HG03060 (cell line): ENCODE results near the gene ARL10.

Experiments used
- ATAC-seq: cut with Tn5 transposase; IDR thresholded peaks from one replicate; pipeline ENCODE4 v1.9.1; 2021; ENCODE audit warnings: low read depth, moderate number of reproducible peaks; ENCODE audit not compliant: unreplicated experiment

ARL10 gene, protein sequence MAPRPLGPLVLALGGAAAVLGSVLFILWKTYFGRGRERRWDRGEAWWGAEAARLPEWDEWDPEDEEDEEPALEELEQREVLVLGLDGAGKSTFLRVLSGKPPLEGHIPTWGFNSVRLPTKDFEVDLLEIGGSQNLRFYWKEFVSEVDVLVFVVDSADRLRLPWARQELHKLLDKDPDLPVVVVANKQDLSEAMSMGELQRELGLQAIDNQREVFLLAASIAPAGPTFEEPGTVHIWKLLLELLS

DNA sequence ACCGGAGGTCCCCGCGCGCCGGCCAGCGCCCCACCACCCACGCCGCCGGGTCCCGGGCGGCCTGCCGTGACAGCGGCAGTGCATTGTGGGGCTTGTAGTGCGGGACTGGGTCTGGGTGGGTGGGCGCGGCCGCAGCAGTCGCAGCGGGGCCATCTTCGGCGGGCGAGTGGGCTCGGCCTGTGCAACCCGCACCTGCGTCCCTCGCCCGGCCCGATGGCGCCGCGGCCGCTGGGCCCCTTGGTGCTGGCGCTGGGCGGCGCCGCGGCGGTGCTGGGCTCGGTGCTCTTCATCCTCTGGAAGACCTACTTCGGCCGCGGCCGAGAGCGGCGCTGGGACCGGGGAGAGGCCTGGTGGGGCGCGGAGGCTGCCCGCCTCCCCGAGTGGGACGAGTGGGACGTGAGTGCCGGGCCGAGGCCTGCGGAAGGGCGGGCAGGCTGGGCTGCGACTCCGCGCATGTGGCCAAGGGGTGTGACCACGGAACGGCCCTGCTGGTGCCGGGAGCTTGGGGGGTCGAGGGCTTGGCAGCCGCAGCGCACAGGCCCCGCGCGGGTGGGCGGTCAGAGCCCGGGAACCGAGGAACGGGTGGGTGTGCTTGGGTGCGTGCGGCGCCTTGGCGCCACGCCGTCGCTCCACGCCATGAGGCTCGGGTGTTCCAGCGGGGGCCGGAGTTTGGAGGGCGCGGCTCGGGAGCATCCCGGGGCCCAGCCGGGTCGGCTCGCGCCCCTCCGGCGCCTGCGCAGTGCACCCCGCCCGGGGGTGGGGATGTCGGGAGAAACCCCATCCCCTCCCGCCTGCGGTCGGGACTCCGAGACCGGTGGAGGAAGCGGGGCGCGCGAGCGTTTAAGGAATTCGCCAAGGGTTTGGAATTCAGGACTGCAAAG lies at the start of gene ARL10:
ARL10 (plus strand) TSS at position 137 of the 881 bp plus-strand sequence; CDS start at position 214, 77 bp downstream.
- no peak for ATAC-seq

DNA sequence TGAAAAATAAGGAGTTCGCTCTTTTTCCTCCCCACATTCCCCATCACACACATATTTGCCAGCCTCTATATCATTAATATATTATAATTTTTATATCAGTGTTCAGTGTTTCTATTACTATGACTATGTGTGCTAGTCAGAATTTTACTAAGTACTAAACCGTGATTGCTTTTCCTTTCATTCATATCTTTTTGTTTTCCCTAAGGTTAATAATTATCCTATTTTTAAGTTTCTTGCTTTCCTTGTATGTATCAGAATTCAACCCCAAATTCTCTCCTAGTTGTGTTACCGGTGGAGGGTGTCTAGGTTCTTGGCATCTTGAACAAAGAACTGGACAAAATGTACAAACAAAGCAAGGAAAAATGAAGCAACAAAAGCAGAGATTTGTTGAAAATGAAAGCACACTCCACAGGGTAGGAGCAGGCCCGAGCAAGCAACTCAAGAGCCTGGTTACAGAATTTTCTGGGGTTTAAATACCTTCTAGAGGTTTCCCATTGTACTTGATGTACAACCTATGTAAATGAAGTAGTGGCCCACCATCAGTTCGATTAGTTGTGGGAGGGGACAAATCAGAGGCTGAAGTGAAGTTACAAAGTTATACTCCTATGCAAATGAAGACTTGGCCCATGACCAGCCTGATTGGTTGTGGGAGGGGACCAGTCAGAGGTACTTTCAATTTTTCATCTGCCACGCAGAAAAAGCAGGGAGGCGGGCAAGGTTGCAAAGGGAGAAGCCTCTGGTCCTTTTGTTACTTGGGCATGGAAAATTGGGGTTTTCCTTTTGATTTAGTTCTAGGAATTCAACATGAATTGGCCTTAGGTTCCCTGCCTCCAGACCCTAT lies 47.5 kb upstream of the ARL10 start:
- no peak for ATAC-seq

DNA sequence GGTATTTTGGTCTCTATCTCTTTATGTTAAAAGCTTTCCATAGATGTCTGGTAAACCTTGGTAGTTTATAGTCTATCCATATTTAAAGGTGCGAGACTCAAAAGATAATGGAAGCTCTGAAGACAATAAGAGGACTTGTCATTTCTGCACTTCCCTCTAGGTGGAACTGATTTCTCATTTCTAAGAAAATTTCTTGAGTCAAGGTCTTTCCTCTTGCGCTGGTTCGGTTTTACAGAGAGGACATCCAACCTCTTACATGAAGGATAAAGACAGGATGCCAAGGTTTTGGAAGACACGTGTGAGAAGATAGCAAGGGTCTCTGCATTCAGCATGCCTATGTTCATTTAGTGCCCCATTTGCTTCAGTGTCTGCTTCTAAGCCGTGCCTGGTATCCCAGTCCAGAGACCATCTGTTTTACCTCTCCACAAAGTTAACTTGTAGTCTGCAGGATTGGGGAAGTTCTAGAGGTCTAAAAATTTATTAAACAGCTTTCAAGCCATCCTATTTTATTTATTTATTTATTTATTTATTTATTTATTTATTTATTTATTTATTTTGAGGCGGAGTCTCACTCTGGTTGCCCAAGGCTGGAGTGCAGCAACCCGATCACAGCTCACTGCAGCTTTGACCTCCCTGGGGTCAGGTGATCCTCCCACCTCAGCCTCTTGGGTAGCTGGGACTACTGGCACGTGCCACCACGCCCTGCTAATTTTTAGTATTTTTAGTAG lies 45.3 kb upstream of the ARL10 start:
- no peak for ATAC-seq

DNA sequence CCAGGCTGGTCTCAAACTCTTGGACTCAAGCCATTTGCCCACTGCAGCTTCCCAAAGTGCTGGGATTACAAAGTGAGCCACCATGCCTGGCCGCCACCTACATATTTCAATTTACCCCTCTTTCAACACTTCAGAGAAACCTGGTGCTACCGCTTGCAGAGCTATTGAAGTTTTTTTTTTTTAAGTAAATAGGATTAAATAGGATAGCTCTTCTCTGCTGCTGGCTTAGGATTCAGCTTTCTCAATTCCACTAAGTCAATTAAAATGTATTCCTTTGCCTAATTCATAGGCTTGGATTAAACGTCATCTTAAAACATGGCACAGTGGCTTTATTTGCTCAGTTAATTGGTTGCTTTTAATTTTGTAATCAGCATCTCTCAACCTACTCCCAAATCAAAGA lies 44.7 kb upstream of the ARL10 start:
- no peak for ATAC-seq

DNA sequence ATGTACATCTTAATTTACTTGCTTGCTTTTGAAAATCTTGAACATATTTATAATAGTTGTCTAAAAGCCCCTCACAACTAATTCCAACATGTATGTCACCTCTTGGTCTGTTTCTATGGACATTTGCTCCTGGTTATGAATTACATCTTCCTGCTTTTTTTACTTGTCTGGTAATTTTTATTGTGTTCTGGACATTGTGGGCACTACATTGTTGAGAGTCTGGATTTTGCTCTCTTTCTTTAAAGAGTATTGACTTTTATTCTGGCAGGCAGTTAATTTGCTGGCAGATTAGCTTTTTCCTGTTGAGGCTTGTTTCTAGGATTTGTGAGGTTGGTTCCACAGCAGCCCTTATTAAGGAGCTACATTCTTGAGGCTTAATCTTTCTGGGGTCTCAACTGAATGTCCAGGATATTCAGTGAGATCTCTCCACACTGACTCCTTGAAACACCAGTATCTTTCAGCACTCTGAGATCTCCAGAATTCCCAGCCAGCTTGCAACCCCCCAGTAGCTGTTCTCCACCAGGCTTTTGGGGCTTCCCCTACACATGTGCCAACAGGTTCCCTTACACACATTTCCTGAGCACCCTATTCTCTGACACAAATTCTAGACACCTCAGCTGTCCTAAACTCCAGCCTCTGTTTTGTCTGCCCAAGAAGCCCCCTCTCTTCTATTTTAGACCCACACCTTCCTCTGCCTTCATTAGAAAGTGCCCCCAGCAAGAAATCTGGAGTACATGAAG lies 31.1 kb upstream of the ARL10 start:
- no peak for ATAC-seq

DNA sequence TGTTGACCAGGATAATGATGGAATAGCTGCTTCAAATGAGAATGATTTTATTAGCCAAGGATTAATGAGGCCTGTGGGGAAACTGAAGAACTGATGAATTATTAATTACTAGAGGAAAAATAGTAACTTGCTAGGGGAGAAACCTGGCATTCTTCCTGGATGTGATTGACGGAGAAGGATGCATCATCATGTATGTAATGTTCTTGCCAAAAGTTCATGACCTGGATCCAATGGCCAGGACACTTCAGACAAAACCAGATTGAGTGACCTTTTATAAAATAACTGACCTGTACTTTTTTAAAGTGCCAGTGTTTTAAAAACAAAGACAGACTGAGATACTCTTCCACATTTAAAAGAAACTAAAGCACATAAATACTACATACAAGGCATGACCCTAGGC lies 27.4 kb upstream of the ARL10 start:
- no peak for ATAC-seq

DNA sequence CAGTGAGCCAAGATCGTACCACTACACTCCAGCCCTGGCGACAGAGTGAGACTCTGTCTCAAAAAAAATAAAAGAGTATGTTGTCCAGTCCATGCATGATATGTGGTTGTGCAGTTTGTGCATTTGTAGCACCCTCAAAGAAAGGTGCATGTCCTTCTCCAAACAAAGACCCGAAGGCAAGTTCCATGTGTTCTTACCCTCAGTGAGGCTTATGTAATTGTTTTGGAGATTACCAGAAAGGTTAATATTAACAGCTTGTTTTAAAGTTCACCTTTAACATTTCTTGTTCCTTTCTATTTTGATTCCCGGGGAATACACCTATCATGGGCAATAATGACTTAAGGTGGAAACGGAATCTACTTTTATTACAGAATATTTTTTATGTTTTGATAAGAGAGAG lies 26.0 kb upstream of the ARL10 start:
- no peak for ATAC-seq

DNA sequence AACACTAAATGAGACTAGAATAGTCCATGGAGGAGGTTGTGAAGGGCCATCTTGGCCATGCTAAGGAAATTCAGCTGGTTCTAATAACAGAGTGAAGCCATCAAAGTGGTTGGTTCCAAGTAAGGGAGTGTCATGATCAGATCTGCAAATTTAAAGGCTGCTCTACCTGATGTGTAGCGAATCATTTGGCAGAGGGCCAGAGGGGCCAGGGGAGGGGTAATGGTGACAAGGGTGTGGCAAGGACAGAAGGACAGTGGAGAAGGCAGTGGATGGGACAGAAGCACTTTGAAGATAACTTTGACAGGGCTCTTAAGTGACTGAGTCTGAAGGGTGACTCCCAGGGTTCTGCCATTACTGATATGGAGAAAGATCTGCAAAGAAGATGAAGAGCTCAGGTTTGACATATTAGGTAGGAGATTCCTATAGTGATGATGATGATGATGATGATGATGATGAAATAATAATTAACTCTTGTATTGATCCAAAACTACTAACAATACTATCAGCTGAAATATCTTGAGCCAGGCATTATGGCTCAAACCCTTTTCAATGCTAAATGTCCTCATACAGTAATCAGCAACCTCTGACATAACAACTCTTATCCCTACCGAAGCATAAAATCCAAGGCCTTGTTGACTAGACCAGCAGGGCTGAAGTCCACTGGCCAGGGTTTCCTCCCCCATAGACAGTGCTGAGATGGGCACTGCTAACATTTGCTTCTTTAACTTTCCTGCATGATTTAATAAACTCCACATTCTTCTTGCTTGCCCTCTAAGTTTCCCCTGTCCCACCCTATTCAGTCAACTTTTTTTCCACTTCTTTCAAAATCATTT lies 23.7 kb upstream of the ARL10 start:
- ATAC-seq, result no peak

DNA sequence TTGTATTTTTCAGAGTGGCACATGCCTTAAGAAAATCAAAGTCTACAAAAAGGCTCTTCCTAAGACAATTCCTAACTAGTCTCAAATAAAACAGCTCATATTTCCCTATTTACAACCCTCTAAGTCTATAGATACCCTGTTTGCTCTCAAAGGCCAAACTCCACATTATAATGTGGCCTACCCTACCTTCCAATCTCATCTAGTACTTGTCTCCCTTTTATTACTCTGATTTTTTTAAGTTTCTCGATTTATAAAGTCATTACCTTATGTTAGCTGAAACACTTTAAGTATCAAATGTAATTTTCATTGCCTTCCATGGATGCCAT lies 23.2 kb upstream of the ARL10 start:
- ATAC-seq, result no peak

DNA sequence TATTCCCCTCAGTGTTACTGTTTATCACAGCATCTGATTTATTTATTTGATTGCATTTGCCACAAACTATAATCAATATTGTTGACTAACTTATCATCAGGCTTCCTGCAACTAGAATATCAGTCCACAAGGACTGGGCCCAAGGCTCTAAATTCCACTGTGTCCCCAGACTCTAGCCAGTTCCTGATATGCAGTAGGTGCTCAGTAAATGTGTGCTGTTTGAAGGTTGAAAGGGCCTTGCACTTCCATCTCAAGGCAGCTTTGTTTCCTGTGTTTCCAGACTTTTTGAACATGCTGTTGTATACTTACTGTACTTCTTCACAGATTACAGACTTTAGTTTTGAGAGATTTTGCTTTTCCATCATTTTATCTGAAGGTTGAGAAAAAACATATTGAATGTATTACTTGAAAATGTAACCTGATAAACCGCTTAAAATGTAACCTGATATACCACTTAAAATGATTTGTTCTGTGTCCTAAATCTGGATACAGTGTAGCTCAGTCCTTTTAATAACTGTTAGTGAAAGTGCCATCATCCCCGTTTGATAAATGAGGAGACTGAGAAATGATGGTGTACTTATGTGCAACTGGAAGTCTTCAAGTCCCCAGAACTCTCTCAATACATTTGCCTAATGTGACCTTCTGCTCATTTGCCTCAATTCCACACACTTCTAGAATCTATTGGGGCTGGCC lies 22.4 kb upstream of the ARL10 start:
- ATAC-seq, result no peak

DNA sequence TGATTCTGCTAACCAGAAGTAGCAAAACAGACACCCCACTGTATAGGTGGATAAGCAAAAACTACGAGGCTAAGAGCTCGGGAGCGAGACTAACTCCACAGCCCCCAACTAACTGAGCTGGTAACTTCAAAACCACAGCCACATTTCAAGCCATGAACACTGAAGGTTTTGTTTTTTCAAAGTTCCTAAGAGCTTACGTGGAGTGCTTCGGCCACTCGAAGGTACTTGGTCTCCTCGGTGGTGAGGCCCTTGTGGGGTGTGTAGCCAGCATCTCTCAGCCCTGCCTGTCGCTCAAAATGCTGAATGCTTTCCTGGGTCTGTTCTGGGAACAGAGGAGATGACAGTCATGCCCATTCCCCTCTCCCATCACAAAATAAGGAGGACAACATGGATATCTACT lies 14.9 kb upstream of the ARL10 start:
- ATAC-seq, result no peak

DNA sequence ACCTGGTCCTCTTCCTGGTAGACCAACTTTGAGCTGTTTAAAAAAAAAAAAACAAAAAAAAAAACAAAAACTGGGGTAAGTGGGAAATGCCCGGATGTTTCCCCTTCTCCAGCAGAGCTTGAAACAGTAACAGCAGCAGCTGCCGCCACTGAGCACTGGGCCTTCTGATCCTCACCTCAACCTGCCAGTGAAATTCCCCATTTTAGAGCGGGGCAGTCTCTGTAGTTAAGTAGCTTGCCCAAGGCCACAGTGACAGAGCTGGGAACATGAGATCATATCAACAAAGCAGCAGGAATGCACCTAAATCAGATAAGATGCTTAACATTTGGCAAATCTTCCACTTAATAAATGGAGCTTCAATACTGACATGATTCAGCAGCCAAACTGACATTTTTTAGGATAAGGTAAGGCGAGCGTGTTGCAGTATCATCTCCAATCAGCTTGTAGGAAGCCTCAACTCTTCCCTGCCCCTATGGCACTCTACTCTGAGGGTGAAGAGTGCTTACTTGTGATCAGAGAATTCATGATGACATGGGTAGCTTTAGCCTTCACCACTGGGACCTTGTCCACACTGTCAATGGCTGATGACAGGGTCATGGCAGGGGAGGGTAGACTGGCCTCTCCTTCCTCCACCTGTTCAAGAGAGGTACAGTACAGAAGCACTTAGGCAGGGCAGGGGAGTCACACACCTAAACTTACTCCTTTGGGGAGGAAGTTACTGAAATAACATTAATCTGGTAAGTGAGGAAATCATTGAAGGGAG lies 13.0 kb upstream of the ARL10 start:
- no peak for ATAC-seq

DNA sequence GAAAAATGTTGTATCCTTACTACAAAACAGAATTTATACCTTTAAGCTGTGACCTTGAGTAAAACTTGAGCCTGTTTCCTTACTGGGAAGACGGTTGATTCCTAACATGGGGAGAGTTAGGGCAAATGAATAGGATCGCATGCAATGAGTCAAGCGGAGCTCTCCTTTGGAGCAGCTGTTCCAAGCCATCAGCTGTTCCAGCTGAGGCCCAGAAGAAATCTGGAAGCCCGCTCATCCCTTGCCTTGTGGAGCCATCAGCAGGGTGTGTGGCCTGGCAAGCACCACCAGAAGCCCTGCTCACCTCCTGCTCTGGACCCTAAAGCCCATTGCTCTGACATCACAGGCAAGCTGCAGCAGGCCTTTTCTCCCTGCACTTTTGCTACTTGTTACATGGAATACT lies 11.8 kb upstream of the ARL10 start:
- ATAC-seq, result no peak

DNA sequence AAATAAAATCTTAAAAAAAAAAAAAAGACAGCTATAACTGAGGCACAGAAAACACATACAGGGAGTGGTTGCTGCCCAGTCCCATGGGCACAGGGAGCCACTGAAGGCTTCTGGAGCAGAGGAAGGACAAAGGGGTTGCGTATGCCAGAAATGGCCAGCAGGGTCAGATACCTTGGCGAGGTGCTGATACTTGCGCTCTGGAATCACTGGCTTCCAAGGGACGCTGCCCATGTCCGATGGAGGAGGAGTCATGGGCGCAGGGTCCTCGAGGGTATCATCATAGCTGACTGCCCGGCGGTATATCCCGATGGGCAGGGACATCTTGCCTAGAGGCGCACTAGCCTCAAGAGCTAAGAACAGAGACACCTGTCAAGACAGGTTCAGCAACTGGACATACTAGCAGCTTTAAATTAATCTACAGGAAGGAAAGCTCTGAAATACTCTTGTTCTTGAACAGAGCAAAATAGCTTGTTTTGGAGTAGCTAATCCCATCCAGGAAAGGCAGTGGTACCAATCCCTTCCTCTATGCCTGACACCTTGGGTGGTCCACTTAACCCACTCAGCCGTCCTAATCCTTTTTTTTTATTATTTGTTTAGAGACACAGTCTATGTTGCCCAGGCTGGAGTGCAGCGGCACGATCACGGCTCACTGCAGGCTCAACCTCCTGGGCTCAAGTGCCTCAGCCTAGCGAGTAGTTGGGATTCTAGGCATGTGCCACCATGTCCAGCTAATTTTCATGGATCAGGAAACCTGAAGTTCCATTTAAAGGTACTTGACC lies 9.7 kb upstream of the ARL10 start:
- ATAC-seq, result no peak

DNA sequence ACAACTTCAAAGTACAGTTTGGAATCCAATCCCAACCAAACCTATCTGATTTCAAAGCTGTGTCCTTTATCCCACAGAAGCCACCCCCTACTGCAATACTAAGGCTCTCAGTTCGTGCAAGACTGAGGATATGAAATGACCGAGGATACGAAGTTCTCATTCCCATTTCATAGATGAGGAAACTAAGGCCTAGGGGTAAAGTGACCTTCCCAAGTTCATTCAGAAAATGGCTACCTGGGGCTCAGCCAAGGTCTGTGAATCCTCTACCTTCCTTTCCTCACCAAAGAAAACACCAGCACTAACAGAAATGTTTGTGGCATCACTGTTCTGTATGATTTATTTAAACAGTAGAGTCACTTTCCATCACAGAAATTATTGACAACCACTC lies 9.1 kb upstream of the ARL10 start:
- no peak for ATAC-seq

DNA sequence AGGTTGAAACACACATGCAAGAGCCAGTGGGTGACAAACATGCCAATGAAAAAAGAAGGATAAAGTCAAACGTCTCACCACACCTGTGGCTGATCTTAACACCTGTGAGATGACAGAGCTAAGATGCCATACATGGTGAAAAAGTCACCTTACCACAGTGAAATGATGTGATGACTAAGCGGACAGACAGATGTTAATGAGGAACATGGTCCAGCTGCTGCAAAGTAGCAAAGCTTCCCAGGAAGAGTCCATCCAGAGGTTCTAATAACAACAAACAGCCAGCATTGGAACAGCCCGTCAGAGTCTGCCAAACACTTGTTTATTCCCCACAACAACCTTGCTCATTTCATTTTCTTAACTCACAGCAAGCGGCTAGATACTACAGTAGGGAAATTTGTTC lies 5.6 kb upstream of the ARL10 start:
- no peak for ATAC-seq

DNA sequence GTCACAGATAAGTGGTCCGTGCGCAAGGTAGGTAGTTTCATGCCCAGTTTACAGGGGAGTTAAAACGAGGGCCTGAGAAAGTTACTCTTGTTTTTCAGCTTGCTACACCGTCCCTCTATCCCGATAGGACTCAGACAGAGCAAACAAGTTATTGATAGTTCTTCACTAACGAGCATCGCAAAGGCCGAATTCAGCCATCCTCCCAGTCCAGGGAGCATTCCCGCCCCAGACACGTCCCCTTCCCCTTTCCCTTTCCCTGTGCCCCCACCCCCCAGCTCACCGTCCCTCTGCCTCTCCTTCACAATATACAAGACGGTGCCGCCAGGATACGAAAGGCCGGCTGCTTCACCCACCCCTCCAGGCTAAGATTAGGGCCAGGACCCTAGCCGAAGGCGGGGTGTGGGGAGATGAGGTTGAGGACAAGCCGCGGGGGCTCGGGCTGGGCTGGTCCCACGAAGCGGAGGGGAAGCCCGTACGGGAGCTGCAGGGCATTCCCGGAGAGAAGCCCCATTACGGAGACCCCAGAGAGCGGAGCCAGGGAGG lies 4.3 kb upstream of the ARL10 start:
- ATAC-seq, result no peak
